Subcutaneous abdominal adipose tissue (tissue), 5 donors: ENCODE data around the gene ITGBL1.
"Not testable (repeated sequence)": the region's sequence is repeated elsewhere in the genome, so short reads cannot be mapped to it uniquely, and the experiment has no call there.

Experiments used
- H3K27ac ChIP-seq: one replicate; pipeline ENCODE4 v1.7.0; 2013; ENCODE audit warnings: low read depth, mild to moderate bottlenecking, inconsistent platforms, low read length, moderate library complexity
- H3K27me3 ChIP-seq, 5 donors: one replicate each; pipeline ENCODE4 v1.7.0; 2013; ENCODE audit warnings: low read length in 5 of 5, inconsistent platforms in 1 of 5; ENCODE audit not compliant: control insufficient read depth in 5 of 5, insufficient read depth in 4 of 5
- H3K36me3 ChIP-seq, 5 donors: one replicate each; pipeline ENCODE4 v1.7.0; 2013; ENCODE audit warnings: low read length in 5 of 5; ENCODE audit not compliant: control insufficient read depth in 5 of 5, insufficient read depth in 5 of 5
- H3K4me1 ChIP-seq, 5 donors: one replicate each; pipeline ENCODE4 v1.7.0; 2013; ENCODE audit warnings: low read length in 5 of 5, mild to moderate bottlenecking in 3 of 5, moderate library complexity in 1 of 5; ENCODE audit not compliant: control insufficient read depth in 5 of 5, insufficient read depth in 5 of 5
- H3K4me3 ChIP-seq, 5 donors: one replicate each; pipeline ENCODE4 v1.7.0; 2013; ENCODE audit warnings: low read length in 5 of 5, low read depth in 1 of 5
- H3K9ac ChIP-seq, 5 donors: one replicate each; pipeline ENCODE4 v1.7.0; 2013; ENCODE audit warnings: low read length in 5 of 5, mild to moderate bottlenecking in 4 of 5, moderate library complexity in 3 of 5
- H3K9me3 ChIP-seq, 5 donors: one replicate each; pipeline ENCODE4 v1.7.0; 2013; ENCODE audit warnings: low read length in 5 of 5; ENCODE audit not compliant: control insufficient read depth in 5 of 5
- donor health status: healthy.
- donor health status: healthy.
- donor health status: healthy.
- donor health status: healthy.
- donor health status: healthy.

The ITGBL1 gene

GRCh38 chr13:101522607-101523006, 70.1 kb downstream of the ITGBL1 start:
- H3K27ac ChIP-seq, result no peak overlapping the region
- H3K9ac ChIP-seq, result no peak overlapping the region
- no peaks in the 10 kb centered on the region for H3K9me3 ChIP-seq
- H3K4me3 ChIP-seq, result no peak overlapping the region
- H3K4me1 ChIP-seq, result no peaks in the 10 kb centered on the region
- H3K36me3 ChIP-seq, result no peaks in the 10 kb centered on the region
- H3K27me3 ChIP-seq, result no peaks in the 10 kb centered on the region

- no peaks in the 10 kb centered on the region for H3K36me3 ChIP-seq
- H3K27ac ChIP-seq, result no peak overlapping the region
- H3K4me3 ChIP-seq, result no peak overlapping the region
- H3K4me1 ChIP-seq, result no peaks in the 10 kb centered on the region
- no peak overlapping the region for H3K9ac ChIP-seq
- H3K27me3 ChIP-seq, result no peaks in the 10 kb centered on the region
- no peaks in the 10 kb centered on the region for H3K9me3 ChIP-seq
Measured at GRCh38 chr13:101523154-101524131, 71.0 kb downstream of the ITGBL1 start.

GRCh38 chr13:101527130-101527529, 74.7 kb downstream of the ITGBL1 start:
- Histone ChIP-seq H3K9me3 (no peaks in the 10 kb centered on the region), H3K36me3 (no peaks in the 10 kb centered on the region), H3K27me3 (no peaks in the 10 kb centered on the region), H3K4me1 (no peaks in the 10 kb centered on the region), H3K27ac (no peak overlapping the region), H3K9ac (no peak overlapping the region), H3K4me3 (no peak overlapping the region)

GRCh38 chr13:101529422-101529821, 76.9 kb downstream of the ITGBL1 start:
- Histone ChIP-seq H3K27me3 (no peaks in the 10 kb centered on the region), H3K9ac (no peak overlapping the region), H3K27ac (no peak overlapping the region), H3K36me3 (no peaks in the 10 kb centered on the region), H3K4me1 (no peaks in the 10 kb centered on the region), H3K9me3 (no peaks in the 10 kb centered on the region), H3K4me3 (no peak overlapping the region)

- Histone ChIP-seq H3K9ac (no peak overlapping the region), H3K27me3 (no peaks in the 10 kb centered on the region), H3K4me3 (no peak overlapping the region), H3K36me3 (no peaks in the 10 kb centered on the region), H3K4me1 (no peaks in the 10 kb centered on the region), H3K9me3 (no peaks in the 10 kb centered on the region), H3K27ac (no peak overlapping the region)
Measured at GRCh38 chr13:101530293-101530692, 77.8 kb downstream of the ITGBL1 start.

GRCh38 chr13:101535192-101535746, 82.8 kb downstream of the ITGBL1 start:
- Histone ChIP-seq H3K4me1 (no peaks in the 10 kb centered on the region), H3K27ac (no peak overlapping the region)

GRCh38 chr13:101536079-101536478, 83.6 kb downstream of the ITGBL1 start:
- no peak overlapping the region for H3K27ac ChIP-seq

More at GRCh38 chr13:101535192-101535746, 82.8 kb downstream of the ITGBL1 start:
- H3K27me3 ChIP-seq, result no peaks in the 10 kb centered on the region
- H3K36me3 ChIP-seq, result no peaks in the 10 kb centered on the region
- no peak overlapping the region for H3K4me3 ChIP-seq
- H3K9me3 ChIP-seq, result no peaks in the 10 kb centered on the region
- no peak overlapping the region for H3K9ac ChIP-seq

GRCh38 chr13:101544544-101544943, 92.1 kb downstream of the ITGBL1 start:
- not testable (repeated sequence) for H3K27ac ChIP-seq, H3K4me3 ChIP-seq, H3K36me3 ChIP-seq, H3K9ac ChIP-seq, H3K4me1 ChIP-seq, H3K27me3 ChIP-seq, H3K9me3 ChIP-seq

More at GRCh38 chr13:101536079-101536478, 83.6 kb downstream of the ITGBL1 start:
- no peaks in the 10 kb centered on the region for H3K27me3 ChIP-seq
- H3K4me1 ChIP-seq, result no peaks in the 10 kb centered on the region
- H3K36me3 ChIP-seq, result no peaks in the 10 kb centered on the region
- H3K9ac ChIP-seq, result no peak overlapping the region
- H3K9me3 ChIP-seq, result no peaks in the 10 kb centered on the region
- no peak overlapping the region for H3K4me3 ChIP-seq

GRCh38 chr13:101544979-101545378, 92.5 kb downstream of the ITGBL1 start:
- no peaks in the 10 kb centered on the region for H3K4me1 ChIP-seq
- no peaks in the 10 kb centered on the region for H3K27me3 ChIP-seq
- no peaks in the 10 kb centered on the region for H3K9me3 ChIP-seq
- no peak overlapping the region for H3K9ac ChIP-seq
- H3K27ac ChIP-seq, result no peak overlapping the region
- H3K36me3 ChIP-seq, result no peaks in the 10 kb centered on the region
- no peak overlapping the region for H3K4me3 ChIP-seq

- H3K9ac ChIP-seq, result no peak overlapping the region
- H3K27ac ChIP-seq, result no peak overlapping the region
- no peaks in the 10 kb centered on the region for H3K4me1 ChIP-seq
- H3K36me3 ChIP-seq, result no peaks in the 10 kb centered on the region
- no peaks in the 10 kb centered on the region for H3K27me3 ChIP-seq
- no peaks in the 10 kb centered on the region for H3K9me3 ChIP-seq
- no peak overlapping the region for H3K4me3 ChIP-seq
Measured at GRCh38 chr13:101545521-101545920, 93.0 kb downstream of the ITGBL1 start.
